Measurements from ENCODE around the gene SAP30L. TPM values are rescaled to one million over a fixed set of nuclear protein-coding genes. Genes with fewer than 3 reads are reported as not detected.

SAP30L gene
- total RNA-seq, 4 donors from 2014 or later: 20.3 to 53.9 (median 31.2) TPM

DNA sequence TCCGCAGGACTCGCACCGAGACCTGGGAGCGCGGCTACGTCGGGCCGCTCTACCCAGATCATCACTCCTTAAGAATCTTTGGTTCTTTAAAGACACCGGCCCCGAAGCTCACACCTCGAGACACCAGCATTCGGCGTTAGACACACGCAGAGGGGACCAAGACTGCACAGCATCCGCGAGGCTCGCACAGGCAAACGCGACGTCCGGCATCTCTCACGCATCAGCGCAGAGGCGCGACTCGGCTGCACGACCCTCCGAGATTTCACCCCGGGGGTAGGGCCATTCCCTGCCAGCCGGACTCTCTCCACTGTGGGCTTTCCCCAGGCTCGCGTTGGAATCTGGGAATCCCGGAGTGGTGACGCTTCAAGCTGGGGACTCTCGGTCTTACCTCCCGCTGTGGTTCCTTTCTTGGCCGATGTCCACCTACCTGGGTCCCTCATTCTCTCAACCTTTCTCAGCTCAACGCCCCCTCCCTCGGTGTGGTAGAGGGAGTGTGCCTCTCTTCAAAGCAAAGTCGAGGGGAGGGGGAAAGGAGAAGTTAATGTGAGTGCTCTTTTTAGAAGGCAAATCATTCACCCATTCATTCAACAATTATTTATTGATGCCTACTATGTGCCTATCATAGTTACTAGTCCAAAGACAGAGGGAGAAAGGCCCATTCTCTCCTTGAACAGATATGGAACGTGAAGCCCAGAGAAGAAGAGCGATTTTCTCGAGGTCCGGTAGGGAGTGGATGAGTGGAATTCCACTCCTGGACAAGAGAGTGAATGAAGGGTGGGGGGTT, 33.6 kb downstream of the SAP30L start:
- TF ChIP-seq CTCF (IDR thresholded peaks at IDR 0.05): no peak
- ATAC-seq (ENCODE audit: low FRiP score) (no peak), DNase-seq (ENCODE audit: low spot score) (no peak)

DNA sequence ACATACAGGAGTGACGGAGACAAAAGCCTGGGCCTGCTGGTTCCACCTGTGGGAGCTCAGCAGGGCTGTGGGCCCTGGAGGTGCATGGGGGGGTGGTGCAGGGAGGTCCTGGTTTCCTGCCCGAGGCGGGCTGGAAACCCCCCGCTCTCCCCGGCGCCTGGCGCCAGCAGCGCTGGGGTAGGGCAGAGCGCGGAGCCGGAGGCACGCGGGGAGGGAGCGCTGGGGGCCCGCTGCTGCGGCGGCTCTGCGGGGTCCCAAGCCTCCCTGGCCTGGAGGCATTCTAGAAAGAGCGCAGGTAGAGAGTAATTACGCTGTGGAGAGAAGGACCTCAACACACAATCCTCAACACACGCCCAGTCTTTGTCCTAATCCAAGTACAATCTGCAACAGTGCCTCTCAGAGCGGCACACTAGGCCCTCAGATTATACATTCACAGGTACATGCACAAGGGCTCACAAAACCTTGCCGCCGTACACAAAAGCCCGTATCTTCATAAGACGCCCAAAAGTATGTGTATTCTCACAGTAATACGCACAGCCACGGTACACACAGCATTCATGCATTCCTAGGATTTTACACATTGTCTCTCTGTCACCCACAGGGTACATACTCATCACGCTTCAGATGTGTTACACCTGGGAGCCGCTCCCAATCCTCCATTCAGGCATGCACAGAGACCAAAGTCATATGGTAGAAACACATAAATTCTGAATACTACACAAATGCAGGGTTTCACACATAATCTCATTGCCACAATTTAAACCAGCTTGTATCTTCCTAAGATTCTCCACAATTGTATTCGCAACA, 34.4 kb downstream of the SAP30L start:
- DNase-seq (ENCODE audit: low spot score): no peak
- no peak for TF ChIP-seq CTCF (IDR thresholded peaks at IDR 0.05)
- no peak for ATAC-seq (ENCODE audit: low FRiP score)

DNA sequence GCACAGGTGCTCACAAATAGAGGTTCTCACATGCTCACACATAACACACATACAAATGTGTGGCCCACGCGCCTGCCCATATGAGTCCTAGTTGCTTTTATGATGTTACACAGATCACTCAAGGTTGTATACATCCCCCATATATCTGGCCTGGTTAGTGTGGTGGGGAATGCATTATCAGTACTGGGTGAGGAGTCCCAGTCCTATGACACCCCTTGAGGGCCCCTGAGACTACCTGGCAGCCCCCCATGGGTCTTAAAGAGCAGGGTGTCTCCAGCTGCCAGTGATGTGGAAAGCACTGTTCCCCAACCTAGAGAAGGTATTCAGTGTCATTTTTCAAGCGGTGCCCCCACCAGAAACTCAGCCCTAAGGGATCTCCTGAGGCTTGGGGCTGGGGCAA, 35.0 kb downstream of the SAP30L start:
- DNase-seq (ENCODE audit: low spot score): no peak
- no peak for ATAC-seq (ENCODE audit: low FRiP score)
- TF ChIP-seq CTCF (IDR thresholded peaks at IDR 0.05): no peak

- TF ChIP-seq CTCF (IDR thresholded peaks at IDR 0.05): no peak
Observed at GRCh38 chr5:154481584-154482381, 36.0 kb downstream of the SAP30L start.

DNA sequence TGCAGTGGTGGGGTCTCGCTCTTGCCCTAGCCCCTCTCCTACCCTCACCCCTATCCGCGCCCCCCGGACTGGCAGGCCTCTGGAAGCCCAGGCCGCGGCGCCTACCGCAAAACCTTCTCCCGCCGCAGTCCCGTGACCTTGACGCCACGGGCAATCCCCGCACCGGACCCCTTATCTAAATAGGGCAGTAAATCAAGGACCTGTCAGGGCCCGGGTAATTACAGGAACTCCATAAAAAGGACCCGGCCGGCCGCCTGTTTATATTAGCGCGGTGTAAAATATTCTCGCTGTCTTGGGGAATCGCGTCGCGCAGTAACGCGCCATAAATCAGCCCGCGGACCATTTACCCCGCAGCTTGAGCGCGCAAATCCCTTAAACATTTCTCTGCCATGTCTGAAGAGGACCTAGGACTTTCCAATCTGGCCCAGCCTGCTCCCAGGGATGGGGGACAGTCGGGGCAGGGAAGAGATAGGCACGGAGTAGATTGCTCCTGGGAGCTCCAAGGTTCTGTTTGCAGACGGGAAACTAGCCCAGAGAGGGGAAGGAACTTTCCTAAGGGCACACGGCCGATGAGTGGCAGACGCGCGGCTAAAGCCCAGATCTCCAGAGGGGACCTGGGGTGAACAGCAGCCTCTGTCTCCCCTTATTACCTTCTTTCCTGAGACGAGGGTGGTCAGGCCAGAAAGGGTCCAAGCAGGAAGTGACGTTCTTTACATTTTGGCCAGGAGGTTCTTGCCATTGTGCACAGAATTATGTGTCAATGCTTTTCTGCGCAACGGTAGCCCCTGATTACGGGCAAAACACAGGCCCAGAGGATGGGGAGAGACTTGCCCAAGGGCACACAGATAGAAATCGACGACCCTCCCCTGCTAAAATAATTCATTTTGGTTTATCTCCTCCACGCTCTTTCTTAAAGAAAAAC, 37.0 kb downstream of the SAP30L start:
- DNase-seq (ENCODE audit: low spot score) (no peak), ATAC-seq (ENCODE audit: low FRiP score) (no peak)
- no peak for TF ChIP-seq CTCF (IDR thresholded peaks at IDR 0.05)

More at GRCh38 chr5:154481584-154482381, 36.0 kb downstream of the SAP30L start:
- ATAC-seq (ENCODE audit: low FRiP score): no peak
- no peak for DNase-seq (ENCODE audit: low spot score)
